PC-3 (cell line): ENCODE results near the gene OCA2. TPM values are rescaled to one million over a fixed set of nuclear protein-coding genes. Genes with fewer than 3 reads are reported as not detected.
"Not testable (repeated sequence)": the region's sequence is repeated elsewhere in the genome, so short reads cannot be mapped to it uniquely, and the experiment has no call there.

Source experiments
- ATAC-seq: fragments of 200-7000 bp; cut with Tn5 transposase; 2 replicates; pipeline ENCODE4 v1.9.1; 2020; ENCODE audit warnings: mild to moderate bottlenecking, moderate library complexity
- BruUV-seq: library from RNA; stranded (reverse); fragments of 400-500 nt; replicated peaks from 2 replicates; lab custom pipeline; 2021; lab: Mats Ljungman, UMichigan
- CTCF ChIA-PET: fragments of 300-600 bp; sonication (Branson Sonifier 250); formaldehyde crosslinking; loops from one replicate; lab custom pipeline; 2022; ENCODE audit warnings: antibody characterized with exemption; lab: Charles Lee
- POLR2A ChIA-PET: fragments of 300-600 bp; sonication (Branson Sonifier 250); formaldehyde crosslinking; loops from one replicate; lab custom pipeline; 2022; ENCODE audit warnings: antibody characterized with exemption; ENCODE audit not compliant: unreplicated experiment; lab: Charles Lee
- DNase-seq: peaks from one replicate; pipeline ENCODE4 v3.0.0-alpha.2; 2015
- H2AFZ ChIP-seq: fragments of 300-600 bp; sonication (generic); 2 replicates; pipeline ENCODE4 v1.6.0; 2016; ENCODE audit warnings: antibody characterized with exemption, low read length
- H3F3A ChIP-seq: fragments of 300-600 bp; sonication (generic); one replicate; pipeline ENCODE4 v1.6.0; 2017; ENCODE audit warnings: antibody characterized with exemption, low read length, control low read depth, mild to moderate bottlenecking; ENCODE audit not compliant: unreplicated experiment
- H3K27ac ChIP-seq: fragments of 300-600 bp; sonication (generic); 2 replicates; pipeline ENCODE4 v1.5.1; 2016; ENCODE audit warnings: mild to moderate bottlenecking, low read length
- H3K27me3 ChIP-seq: fragments of 300-600 bp; sonication (generic); 2 replicates; pipeline ENCODE4 v1.6.1; 2016; ENCODE audit warnings: low read length, mixed read lengths
- H3K36me3 ChIP-seq: fragments of 300-600 bp; sonication (generic); 2 replicates; pipeline ENCODE4 v1.6.1; 2016; ENCODE audit warnings: low read depth, mixed run types, low read length, mixed read lengths
- H3K4me1 ChIP-seq: fragments of 300-600 bp; sonication (generic); 2 replicates; pipeline ENCODE4 v1.5.1; 2016; ENCODE audit warnings: low read length; ENCODE audit not compliant: insufficient read depth
- H3K4me2 ChIP-seq: fragments of 300-600 bp; sonication (generic); 2 replicates; pipeline ENCODE4 v1.6.0; 2016; ENCODE audit warnings: low read length
- H3K4me3 ChIP-seq: fragments of 300-600 bp; sonication (generic); 2 replicates; pipeline ENCODE4 v1.5.1; 2016; ENCODE audit warnings: mild to moderate bottlenecking, low read length, mixed read lengths
- H3K79me2 ChIP-seq: fragments of 300-600 bp; sonication (generic); 2 replicates; pipeline ENCODE4 v1.6.1; 2017; ENCODE audit warnings: low read length, mixed read lengths
- H3K9ac ChIP-seq: fragments of 300-600 bp; sonication (generic); 2 replicates; pipeline ENCODE4 v1.6.0; 2016; ENCODE audit warnings: mild to moderate bottlenecking, low read length
- H3K9me2 ChIP-seq: fragments of 300-600 bp; sonication (generic); replicated peaks from 2 replicates; pipeline ENCODE4 v1.6.1; 2016; ENCODE audit warnings: mixed run types, low read length, mixed read lengths
- H3K9me3 ChIP-seq: fragments of 300-600 bp; sonication (generic); 2 replicates; pipeline ENCODE4 v1.6.1; 2016; ENCODE audit warnings: low read length, mixed read lengths
- H4K20me1 ChIP-seq: fragments of 300-600 bp; sonication (generic); 2 replicates; pipeline ENCODE4 v1.6.1; 2016; ENCODE audit warnings: low read length, mixed read lengths
- CTCF ChIP-seq: fragments of 300-600 bp; sonication (generic); conservative IDR thresholded peaks from 2 replicates; pipeline ENCODE4 v1.5.1; 2017; ENCODE audit warnings: antibody characterized with exemption, low read depth, mild to moderate bottlenecking, low read length
- EZH2 ChIP-seq: fragments of 300-600 bp; sonication (generic); IDR thresholded peaks from one replicate; pipeline ENCODE4 v1.6.1; 2017; ENCODE audit warnings: antibody characterized with exemption, mild to moderate bottlenecking, low read length; ENCODE audit not compliant: unreplicated experiment
- EZH2phosphoT487 ChIP-seq: fragments of 300-600 bp; sonication (generic); IDR thresholded peaks from 2 replicates; pipeline ENCODE4 v1.6.1; 2018; ENCODE audit warnings: mild to moderate bottlenecking, antibody characterized with exemption, low read length, borderline replicate concordance
- intact Hi-C: fragments of 100-400 bp; cut with micrococcal nuclease; formaldehyde crosslinking; loops from 2 replicates; pipeline ENCODE4 v1.9.0; 2023
- total RNA-seq: library from RNA; depleted of rRNA; stranded (reverse); fragments of >200 nt; gene quantifications from 2 replicates; pipeline ENCODE4 v1.2.3, GENCODE V29; 2014

The OCA2 gene
- total RNA-seq, 1 experiment from 2014 or later = not detected

GRCh38 chr15:27722102-27722501 lies 377.0 kb downstream of the OCA2 start:
- H3K79me2 ChIP-seq = no peaks in the 10 kb centered on the region
- no peak overlapping the region for H3K9ac ChIP-seq
- no peak overlapping the region for H2AFZ ChIP-seq
- DNase-seq (no peak), ATAC-seq (no peak)
- ChIA-PET CTCF (no interaction called here), POLR2A (no interaction called here)
- H3K36me3 ChIP-seq = no peaks in the 10 kb centered on the region
- H3K4me1 ChIP-seq = no peaks in the 10 kb centered on the region
- no peak overlapping the region for H3K4me2 ChIP-seq
- no peaks in the 10 kb centered on the region for H3K9me2 ChIP-seq
- H4K20me1 ChIP-seq = no peaks in the 10 kb centered on the region
- TF ChIP-seq CTCF (no peak), EZH2phosphoT487 (no peak), EZH2 (no peak)
- H3F3A ChIP-seq = no peaks in the 10 kb centered on the region
- H3K27ac ChIP-seq = no peak overlapping the region
- peaks cover 15% of the 10 kb centered on the region; the same call in 1 of the 2 replicates for H3K9me3 ChIP-seq
- no peak overlapping the region for H3K4me3 ChIP-seq
- H3K27me3 ChIP-seq = no peaks in the 10 kb centered on the region
- BruUV-seq = no TSS peak
- intact Hi-C loops = no loop called here

- TF ChIP-seq EZH2 (no peak), EZH2phosphoT487 (no peak), CTCF (no peak)
- no peak for ATAC-seq
- H3K9me3 ChIP-seq = peaks cover 31% of the 10 kb centered on the region
- H4K20me1 ChIP-seq = no peaks in the 10 kb centered on the region
- no peak overlapping the region for H3K27ac ChIP-seq
- BruUV-seq = no TSS peak
- no peaks in the 10 kb centered on the region for H3K36me3 ChIP-seq
- H3K9me2 ChIP-seq = no peaks in the 10 kb centered on the region
- no peak overlapping the region for H2AFZ ChIP-seq
- no peaks in the 10 kb centered on the region for H3K4me1 ChIP-seq
- intact Hi-C loops = no loop called here
- no peaks in the 10 kb centered on the region for H3F3A ChIP-seq
- H3K27me3 ChIP-seq = no peaks in the 10 kb centered on the region
- H3K79me2 ChIP-seq = no peaks in the 10 kb centered on the region
- no peak for DNase-seq
- ChIA-PET CTCF (no interaction called here), POLR2A (no interaction called here)
- H3K9ac ChIP-seq = no peak overlapping the region
- H3K4me2 ChIP-seq = no peak overlapping the region
- H3K4me3 ChIP-seq = no peak overlapping the region
Observed at GRCh38 chr15:27714675-27715074, 384.4 kb downstream of the OCA2 start.

GRCh38 chr15:27713850-27714249 lies 385.3 kb downstream of the OCA2 start:
- H3K9me2 ChIP-seq, H3F3A ChIP-seq, ATAC-seq, H3K4me2 ChIP-seq, H3K79me2 ChIP-seq, H4K20me1 ChIP-seq, intact Hi-C loops, H3K4me1 ChIP-seq, H2AFZ ChIP-seq, BruUV-seq, H3K27me3 ChIP-seq, H3K4me3 ChIP-seq, H3K36me3 ChIP-seq, CTCF ChIA-PET, H3K27ac ChIP-seq, DNase-seq, POLR2A ChIA-PET, H3K9ac ChIP-seq: not testable (repeated sequence)
- H3K9me3 ChIP-seq = peaks cover 38% of the 10 kb centered on the region
